Retinal pigment epithelial cell (primary cell): Measurements from ENCODE around the gene DLG1.

ENCODE experiments used
- DNase-seq: peaks from one replicate; pipeline ENCODE4 v3.0.0-alpha.2; 2010; ENCODE audit warnings: low read depth
- H3K4me3 ChIP-seq: 2 replicates; pipeline ENCODE4 v1.5.1; 2011; ENCODE audit warnings: mild to moderate bottlenecking, low read length, control low read depth, moderate library complexity
- CTCF ChIP-seq: conservative IDR thresholded peaks from 2 replicates; pipeline ENCODE4 v1.5.1; 2011; ENCODE audit warnings: low read depth, low read length, control low read depth, inconsistent platforms

Gene DLG1

GRCh38 chr3:197320582-197320981 is 22.2 kb upstream of the DLG1 start:
- no peak for DNase-seq
- no peak overlapping the region for H3K4me3 ChIP-seq
- no peak for TF ChIP-seq CTCF

- DNase-seq = peak; percentile 90
Measured at GRCh38 chr3:197317250-197317963, 19.0 kb upstream of the DLG1 start.

GRCh38 chr3:197312431-197312830 is 14.0 kb upstream of the DLG1 start:
- DNase-seq = no peak
- TF ChIP-seq CTCF = no peak
- no peak overlapping the region for H3K4me3 ChIP-seq

More at GRCh38 chr3:197317250-197317963, 19.0 kb upstream of the DLG1 start:
- TF ChIP-seq CTCF = no peak
- no peak overlapping the region for H3K4me3 ChIP-seq

- no peak overlapping the region for H3K4me3 ChIP-seq
- no peak for TF ChIP-seq CTCF
- no peak for DNase-seq
Measured at GRCh38 chr3:197311591-197311990, 13.2 kb upstream of the DLG1 start.

GRCh38 chr3:197309528-197310361 is 11.3 kb upstream of the DLG1 start:
- DNase-seq = peak; percentile 96
- TF ChIP-seq CTCF = no peak
- no peak overlapping the region for H3K4me3 ChIP-seq

GRCh38 chr3:197308591-197308990 is 10.2 kb upstream of the DLG1 start:
- peak; percentile 75 for DNase-seq
- H3K4me3 ChIP-seq = peak overlapping the region; percentile 3

More at GRCh38 chr3:197308591-197308990, 10.2 kb upstream of the DLG1 start:
- no peak for TF ChIP-seq CTCF
